Skeletal muscle tissue (tissue), 4 donors: ENCODE data around the gene TLE3. TPM values are rescaled to one million over a fixed set of nuclear protein-coding genes. Genes with fewer than 3 reads are reported as not detected.

Source experiments
- H3K27ac ChIP-seq: one replicate; pipeline ENCODE4 v1.7.0; 2013; ENCODE audit warnings: mild to moderate bottlenecking, low read depth, low read length, inconsistent platforms
- H3K27me3 ChIP-seq, 3 donors: one replicate each; pipeline ENCODE4 v1.7.0; 2013; ENCODE audit warnings: low read length in 3 of 3; ENCODE audit not compliant: control insufficient read depth in 3 of 3, insufficient read depth in 3 of 3
- H3K36me3 ChIP-seq, 3 donors: one replicate each; pipeline ENCODE4 v1.7.0; 2013; ENCODE audit warnings: low read length in 3 of 3; ENCODE audit not compliant: control insufficient read depth in 3 of 3, insufficient read depth in 3 of 3
- H3K4me1 ChIP-seq, 3 donors: one replicate each; pipeline ENCODE4 v1.7.0; 2013; ENCODE audit warnings: low read length in 3 of 3, mild to moderate bottlenecking in 3 of 3; ENCODE audit not compliant: control insufficient read depth in 3 of 3, insufficient read depth in 3 of 3
- H3K4me3 ChIP-seq, 3 donors: one replicate each; pipeline ENCODE4 v1.7.0; 2013; ENCODE audit warnings: low read length in 3 of 3
- H3K9ac ChIP-seq, 3 donors: one replicate each; pipeline ENCODE4 v1.7.0; 2013; ENCODE audit warnings: low read length in 3 of 3, mild to moderate bottlenecking in 3 of 3, moderate library complexity in 2 of 3, low read depth in 1 of 3
- H3K9me3 ChIP-seq, 3 donors: one replicate each; pipeline ENCODE4 v1.7.0; 2013; ENCODE audit warnings: low read length in 3 of 3; ENCODE audit not compliant: control insufficient read depth in 3 of 3
- total RNA-seq: library from RNA; depleted of rRNA; stranded (reverse); fragments of >200 nt; gene quantifications from one replicate; pipeline ENCODE4 v1.2.3, GENCODE V29; 2014
- donor health status: Osteomylitis.

Gene TLE3
- total RNA-seq, 1 donor from 2014 or later, result 13.6 TPM

DNA sequence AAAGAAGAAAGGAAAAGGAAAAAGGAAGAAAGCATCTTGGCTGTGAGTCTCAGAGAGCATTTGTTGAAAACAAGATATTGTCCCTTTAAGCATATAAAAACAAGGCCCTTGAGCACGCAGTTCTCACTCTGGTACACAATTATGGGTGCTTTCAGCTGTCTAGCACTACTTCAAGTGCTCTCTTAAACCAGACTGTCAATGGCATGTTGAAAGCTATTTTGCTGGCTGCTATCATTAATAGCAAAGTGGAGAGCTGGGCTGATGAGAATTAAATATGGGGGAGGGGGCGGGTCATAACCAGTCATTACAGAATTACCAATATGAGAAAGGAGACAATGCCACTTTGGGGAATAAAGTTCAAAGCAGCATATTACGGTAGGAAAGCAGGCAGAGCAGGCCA, 9.3 kb downstream of the TLE3 start:
- no peaks in the 10 kb centered on the region for H3K9me3 ChIP-seq
- H3K9ac ChIP-seq, result no peak overlapping the region
- no peaks in the 10 kb centered on the region for H3K27me3 ChIP-seq
- peaks cover 0 to 14% (median 5%) of the 10 kb centered on the region in 3 donors for H3K36me3 ChIP-seq
- no peak overlapping the region for H3K4me3 ChIP-seq
- no peak overlapping the region for H3K27ac ChIP-seq
- H3K4me1 ChIP-seq, result peaks cover 26 to 46% (median 30%) of the 10 kb centered on the region in 3 donors

DNA sequence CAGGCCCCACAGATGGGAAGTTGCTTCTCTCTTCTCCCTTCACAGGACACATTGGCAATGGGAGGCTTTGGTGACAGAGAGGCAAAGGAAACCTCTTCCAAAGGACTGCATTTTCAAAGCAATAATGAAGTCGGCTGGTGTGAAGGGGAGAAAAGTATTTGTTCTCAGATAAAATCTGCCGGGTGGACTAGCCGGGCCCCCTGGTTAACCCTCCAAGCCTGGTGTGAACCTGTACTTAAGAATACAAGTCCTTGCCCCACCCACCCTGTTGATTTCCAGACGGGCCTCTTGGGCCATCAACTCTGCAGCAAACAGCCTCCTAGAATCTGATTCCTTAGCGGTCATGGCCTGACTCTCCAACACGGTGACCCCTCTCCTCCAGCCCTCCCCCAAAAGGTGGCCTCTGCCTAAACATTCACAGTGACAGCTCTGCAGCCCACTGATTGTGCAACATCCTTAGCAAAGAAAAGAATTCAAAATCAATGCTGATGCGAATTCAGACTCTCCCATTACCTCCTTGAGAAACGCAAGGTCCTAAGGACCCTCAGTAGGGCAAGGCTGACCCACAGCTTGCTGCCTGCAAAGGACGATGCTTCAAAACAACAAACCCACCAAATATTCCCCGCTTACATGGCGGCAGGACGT, 9.9 kb downstream of the TLE3 start:
- H3K9ac ChIP-seq, result no peak overlapping the region
- peaks cover 2 to 16% (median 6%) of the 10 kb centered on the region in 3 donors for H3K36me3 ChIP-seq
- peaks cover 21 to 40% (median 24%) of the 10 kb centered on the region in 3 donors for H3K4me1 ChIP-seq
- H3K27me3 ChIP-seq, result no peaks in the 10 kb centered on the region
- no peaks in the 10 kb centered on the region for H3K9me3 ChIP-seq
- no peak overlapping the region for H3K27ac ChIP-seq
- no peak overlapping the region for H3K4me3 ChIP-seq

DNA sequence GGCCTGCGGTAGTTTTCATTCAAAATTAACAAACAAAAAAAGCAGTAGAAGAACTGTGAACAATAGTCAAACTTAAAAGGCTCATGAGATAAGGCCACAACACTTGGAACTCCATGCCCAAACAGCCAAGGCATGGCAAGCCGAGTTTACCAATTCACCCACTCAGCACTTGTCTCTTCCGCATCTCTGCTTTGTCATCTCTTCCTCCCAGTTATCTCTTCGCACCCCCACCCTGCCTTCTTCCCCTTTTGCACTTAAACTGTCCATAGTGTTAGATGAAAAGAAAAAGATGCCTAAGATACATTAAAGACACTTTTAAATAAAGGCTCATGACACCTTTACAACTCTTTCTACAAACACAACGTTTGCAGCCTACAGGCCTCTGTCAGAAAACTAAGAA, 11.1 kb downstream of the TLE3 start:
- Histone ChIP-seq H3K36me3 (peaks cover 4 to 23% (median 6%) of the 10 kb centered on the region in 3 donors), H3K4me1 (peaks cover 13 to 29% (median 20%) of the 10 kb centered on the region in 3 donors), H3K27ac (no peak overlapping the region)

DNA sequence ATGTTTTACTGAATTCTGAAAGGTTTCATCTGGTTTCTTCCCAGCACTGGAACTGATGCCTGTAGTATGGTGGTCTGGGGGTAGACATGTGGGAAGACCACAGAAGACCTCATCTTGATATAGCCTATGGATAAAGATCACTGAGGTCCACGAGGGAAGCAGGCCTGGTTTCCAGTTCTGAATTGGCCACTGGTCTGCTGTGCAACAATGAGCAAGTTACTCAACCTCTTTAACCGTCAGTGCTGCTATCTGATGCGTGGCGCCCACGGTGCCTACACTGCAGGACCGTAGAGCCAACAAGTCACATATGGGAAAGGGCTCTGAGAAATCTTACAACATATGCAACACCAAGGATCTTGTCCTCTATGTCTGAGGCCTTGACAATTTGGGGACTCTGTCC, 13.3 kb downstream of the TLE3 start:
- no peak overlapping the region for H3K27ac ChIP-seq
- H3K4me3 ChIP-seq, result no peak overlapping the region
- no peak overlapping the region for H3K9ac ChIP-seq
- peaks cover 7 to 16% (median 11%) of the 10 kb centered on the region in 3 donors for H3K4me1 ChIP-seq
- no peaks in the 10 kb centered on the region for H3K27me3 ChIP-seq
- no peaks in the 10 kb centered on the region for H3K9me3 ChIP-seq
- H3K36me3 ChIP-seq, result peaks cover 6 to 22% (median 13%) of the 10 kb centered on the region in 3 donors

More for the DNA sequence above, 11.1 kb downstream of the TLE3 start:
- H3K9me3 ChIP-seq, result no peaks in the 10 kb centered on the region
- no peak overlapping the region for H3K9ac ChIP-seq
- H3K4me3 ChIP-seq, result no peak overlapping the region
- H3K27me3 ChIP-seq, result no peaks in the 10 kb centered on the region

DNA sequence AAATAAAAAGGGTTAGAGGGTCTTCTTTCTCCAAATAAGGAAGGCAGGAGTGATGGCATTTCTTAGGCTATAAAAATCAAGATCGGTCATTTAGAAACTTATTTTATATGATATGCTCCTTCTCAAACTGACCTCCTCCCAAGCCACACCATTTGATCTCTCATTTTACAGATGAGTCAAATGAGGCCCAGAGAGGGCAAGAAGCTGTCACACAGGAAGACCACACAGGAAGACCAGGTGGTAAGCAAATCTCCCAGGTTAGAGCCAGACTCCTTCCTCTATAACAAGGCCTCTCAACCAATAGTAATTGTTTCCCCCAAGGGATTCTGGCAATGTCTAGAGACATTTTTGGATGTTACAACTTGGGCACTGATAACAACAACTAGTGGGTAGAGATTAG, 13.8 kb downstream of the TLE3 start:
- no peak overlapping the region for H3K4me3 ChIP-seq
- H3K9me3 ChIP-seq, result no peaks in the 10 kb centered on the region
- no peak overlapping the region for H3K9ac ChIP-seq
- H3K27me3 ChIP-seq, result no peaks in the 10 kb centered on the region
- peaks cover 6 to 22% (median 13%) of the 10 kb centered on the region in 3 donors for H3K36me3 ChIP-seq
- H3K27ac ChIP-seq, result no peak overlapping the region
- peaks cover 7 to 14% (median 10%) of the 10 kb centered on the region in 3 donors for H3K4me1 ChIP-seq

DNA sequence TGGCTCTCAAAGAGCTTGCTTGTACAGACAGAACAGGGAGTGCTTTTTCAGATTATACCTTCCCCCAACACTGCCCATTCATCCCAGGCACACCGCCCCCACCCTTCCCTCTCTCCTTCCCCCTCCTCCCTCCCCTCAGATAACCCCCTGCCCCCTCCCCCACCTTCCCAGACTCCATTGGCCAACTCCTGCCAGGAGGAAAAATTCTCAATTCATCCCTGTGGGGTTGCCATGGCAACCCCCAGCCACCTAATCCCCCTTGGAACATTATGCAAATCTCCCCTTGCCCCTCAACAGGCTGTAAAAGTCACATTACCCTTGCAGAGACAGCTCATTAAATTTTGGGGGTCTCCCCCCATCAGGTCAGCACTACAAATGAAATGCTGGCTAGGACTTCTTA, 14.3 kb downstream of the TLE3 start:
- no peak overlapping the region for H3K4me3 ChIP-seq
- no peak overlapping the region for H3K27ac ChIP-seq
- no peaks in the 10 kb centered on the region for H3K27me3 ChIP-seq
- peaks cover 10 to 15% (median 12%) of the 10 kb centered on the region in 3 donors for H3K4me1 ChIP-seq
- H3K9ac ChIP-seq, result no peak overlapping the region
- peaks cover 6 to 22% (median 13%) of the 10 kb centered on the region in 3 donors for H3K36me3 ChIP-seq
- no peaks in the 10 kb centered on the region for H3K9me3 ChIP-seq

DNA sequence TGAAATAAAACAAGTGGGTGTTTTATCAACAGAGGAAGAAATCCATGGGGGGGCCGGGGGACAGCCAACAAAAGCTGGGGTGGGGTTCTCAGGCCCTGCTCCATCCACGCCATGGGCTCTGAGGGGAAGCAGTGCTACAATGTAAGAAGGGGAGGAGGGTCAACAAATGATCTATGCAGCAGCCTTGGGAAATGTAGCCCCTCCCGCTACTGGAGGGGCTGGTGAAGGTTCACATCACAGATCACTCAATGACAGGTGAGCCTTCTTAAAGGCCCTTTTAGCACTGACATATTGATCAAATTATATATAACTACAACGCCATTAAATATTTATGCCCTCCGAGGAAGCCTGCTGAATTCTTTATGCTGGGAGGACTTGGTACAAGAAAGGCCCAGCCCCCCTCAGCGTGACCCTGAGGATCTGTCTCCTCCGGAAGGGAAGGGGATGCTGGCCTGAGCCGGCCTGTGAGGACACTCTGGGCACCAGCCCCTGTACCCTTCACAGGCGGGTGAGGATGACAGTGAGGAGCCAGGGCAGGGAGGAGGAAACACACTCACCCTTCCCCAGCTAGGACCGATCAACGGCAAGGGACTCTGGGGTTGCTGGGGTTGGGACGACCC, 15.3 kb downstream of the TLE3 start:
- Histone ChIP-seq H3K4me1 (peaks cover 18 to 20% (median 18%) of the 10 kb centered on the region in 3 donors), H3K27me3 (no peaks in the 10 kb centered on the region), H3K9me3 (no peaks in the 10 kb centered on the region)

DNA sequence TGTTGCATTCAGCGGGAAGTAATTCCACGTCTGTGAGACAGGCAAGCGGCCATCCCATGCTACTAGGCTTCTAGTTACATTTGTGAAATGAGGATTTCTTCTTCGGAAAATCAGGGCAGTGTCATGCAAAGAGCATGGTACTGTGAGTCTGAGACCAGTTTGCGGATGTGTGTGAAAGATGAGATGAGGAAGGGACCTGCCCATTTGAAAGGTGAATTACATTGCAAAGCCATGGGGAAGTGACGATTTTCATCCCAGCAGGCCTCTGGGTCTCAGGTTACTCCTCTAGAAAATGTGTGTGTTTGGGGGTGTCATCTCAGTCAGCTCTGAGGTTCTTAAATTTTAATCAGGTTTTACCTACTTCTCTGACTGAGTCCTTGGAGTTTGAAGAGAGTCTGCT, 16.1 kb downstream of the TLE3 start:
- Histone ChIP-seq H3K36me3 (peaks cover 6 to 22% (median 13%) of the 10 kb centered on the region in 3 donors), H3K27ac (no peak overlapping the region), H3K4me1 (peaks cover 25 to 28% (median 26%) of the 10 kb centered on the region in 3 donors)

More for the DNA sequence above, 15.3 kb downstream of the TLE3 start:
- Histone ChIP-seq H3K4me3 (no peak overlapping the region), H3K27ac (no peak overlapping the region), H3K9ac (no peak overlapping the region), H3K36me3 (peaks cover 6 to 22% (median 13%) of the 10 kb centered on the region in 3 donors)

DNA sequence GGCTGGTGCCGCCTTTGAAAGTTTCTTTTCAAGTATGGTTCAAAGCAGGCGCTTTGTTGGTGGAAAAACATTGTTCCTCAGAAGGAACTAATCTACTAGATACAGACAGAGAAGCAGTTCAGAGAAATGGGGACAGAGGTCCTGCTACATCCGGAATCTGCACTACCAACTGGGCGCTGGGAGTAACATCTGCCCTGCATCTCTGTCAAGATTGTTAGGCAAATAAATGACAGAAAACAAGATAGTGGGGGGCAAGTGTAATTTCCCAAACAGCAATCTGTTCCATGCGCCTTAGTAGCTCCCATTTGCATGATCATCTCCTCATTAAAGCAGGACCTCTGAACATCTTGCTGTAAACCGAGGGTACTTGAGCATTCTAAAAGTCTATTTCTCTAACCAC, 17.4 kb downstream of the TLE3 start:
- H3K9me3 ChIP-seq, result no peaks in the 10 kb centered on the region
- no peak overlapping the region for H3K4me3 ChIP-seq
- no peak overlapping the region for H3K9ac ChIP-seq
- H3K27ac ChIP-seq, result no peak overlapping the region
- peaks cover 4 to 25% (median 13%) of the 10 kb centered on the region in 3 donors for H3K36me3 ChIP-seq
- H3K27me3 ChIP-seq, result no peaks in the 10 kb centered on the region
- peaks cover 26 to 27% (median 27%) of the 10 kb centered on the region in 3 donors for H3K4me1 ChIP-seq

More for the DNA sequence above, 16.1 kb downstream of the TLE3 start:
- Histone ChIP-seq H3K4me3 (no peak overlapping the region), H3K9me3 (no peaks in the 10 kb centered on the region), H3K27me3 (no peaks in the 10 kb centered on the region), H3K9ac (no peak overlapping the region)

DNA sequence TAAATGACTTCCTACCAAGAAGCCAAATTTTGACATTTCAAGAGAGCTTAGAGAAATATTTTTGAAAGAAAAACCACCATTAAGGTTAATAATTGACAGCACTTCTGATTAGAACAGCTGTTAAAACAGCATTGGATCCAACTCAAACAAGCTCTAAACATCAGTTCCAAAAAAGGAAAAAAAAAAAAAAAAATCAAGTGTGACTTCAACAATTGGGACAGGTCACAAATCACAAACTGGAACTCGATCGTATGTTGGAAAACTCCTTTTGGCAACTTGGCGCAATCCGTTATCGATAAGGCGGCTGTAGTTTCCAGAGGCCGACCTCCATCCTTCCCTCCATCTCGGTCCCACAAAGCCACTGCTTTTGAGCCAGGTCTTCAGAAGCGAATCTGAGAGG, 17.8 kb downstream of the TLE3 start:
- Histone ChIP-seq H3K36me3 (peaks cover 7 to 25% (median 13%) of the 10 kb centered on the region in 3 donors), H3K9me3 (no peaks in the 10 kb centered on the region), H3K27me3 (no peaks in the 10 kb centered on the region), H3K9ac (no peak overlapping the region), H3K4me3 (no peak overlapping the region), H3K27ac (no peak overlapping the region), H3K4me1 (peaks cover 26 to 27% (median 27%) of the 10 kb centered on the region in 3 donors)
